HepG2 (cell line): Measurements from ENCODE around the gene ATP13A1. TPM values are rescaled to one million over a fixed set of nuclear protein-coding genes. Genes with fewer than 3 reads are reported as not detected.
"Not testable (repeated sequence)": the region's sequence is repeated elsewhere in the genome, so short reads cannot be mapped to it uniquely, and the experiment has no call there.

Source experiments
- ATAC-seq: fragments of 200-7000 bp; cut with Tn5 transposase; 3 replicates; pipeline ENCODE4 v1.9.1; 2020; ENCODE audit warnings: mild to moderate bottlenecking, moderate library complexity
- BruUV-seq: library from RNA; stranded (reverse); fragments of 400-500 nt; replicated peaks from 2 replicates; lab custom pipeline; 2021; lab: Mats Ljungman, UMichigan
- CTCF ChIA-PET: fragments of 300-600 bp; formaldehyde crosslinking; extraction: SDS; loops from one replicate; lab custom pipeline; 2021; ENCODE audit warnings: low total read pairs, inconsistent platforms, low intra/inter-chr PET ratio; lab: Yijun Ruan, JAX
- POLR2A ChIA-PET: fragments of 350-600 bp; sonication (Branson Sonifier 250); formaldehyde crosslinking; loops from one replicate; lab custom pipeline; 2020; ENCODE audit warnings: antibody characterized with exemption, inconsistent platforms; lab: Yijun Ruan, JAX
- DNase-seq: peaks from one replicate; pipeline ENCODE4 v3.0.0-alpha.2; 2015; ENCODE audit warnings: low spot score
- FAIRE-seq: peaks from 3 replicates; lab custom pipeline; 2011; peaks lifted over from hg19 to GRCh38; lab: Jason Lieb, UNC
- H2AFZ ChIP-seq: one replicate; pipeline ENCODE4 v1.6.1; 2011; ENCODE audit warnings: low read length, inconsistent platforms
- H3K27ac ChIP-seq: fragments of 300-600 bp; 3 replicates; pipeline ENCODE4 v1.8.0; 2011; ENCODE audit warnings: mixed run types, mild to moderate bottlenecking, mixed read lengths, low read length, inconsistent platforms; ENCODE audit not compliant: insufficient read depth; ENCODE audit errors: extremely low read length
- H3K27me3 ChIP-seq, 2 experiments: fragments of 200-600 bp in 1 of 2; 2 replicates in 1 of 2; 3 replicates in 1 of 2; pipeline versions ENCODE4 v1.6.0 to v1.8.0; 2011; ENCODE audit warnings: low read length in 2 of 2, mild to moderate bottlenecking in 2 of 2, moderate library complexity in 2 of 2, inconsistent platforms in 1 of 2; ENCODE audit not compliant: insufficient read depth in 2 of 2, control insufficient read depth in 1 of 2
- H3K36me3 ChIP-seq, 2 experiments: fragments of 200-600 bp in 1 of 2; replicated peaks in 1 of 2; 2 replicates in 1 of 2; 3 replicates in 1 of 2; pipeline versions ENCODE4 v1.5.1 to v1.8.0; 2011; ENCODE audit warnings: low read length in 2 of 2, inconsistent platforms in 1 of 2; ENCODE audit not compliant: insufficient read depth in 2 of 2, control insufficient read depth in 1 of 2
- H3K4me1 ChIP-seq: 2 replicates; pipeline ENCODE4 v1.5.1; 2012; ENCODE audit warnings: low read length, inconsistent platforms; ENCODE audit not compliant: insufficient read depth
- H3K4me2 ChIP-seq: 2 replicates; pipeline ENCODE4 v1.6.0; 2011; ENCODE audit warnings: low read depth, low read length, inconsistent platforms
- H3K4me3 ChIP-seq, 3 experiments: fragments of 200-600 bp in 1 of 3; sonication (generic), shearing (Covaris generic) in 1 of 3; replicated peaks in 1 of 3; 2 replicates each; pipeline ENCODE4 v1.5.1; 2011 to 2016; ENCODE audit warnings: low read length in 3 of 3, inconsistent platforms in 2 of 3, low read depth in 2 of 3, mild to moderate bottlenecking in 2 of 3, control low read depth in 1 of 3, mixed read lengths in 1 of 3; ENCODE audit not compliant: insufficient read depth in 1 of 3
- H3K79me2 ChIP-seq: one replicate; pipeline ENCODE4 v1.6.1; 2011; ENCODE audit warnings: low read length, inconsistent platforms; ENCODE audit not compliant: insufficient read depth
- H3K9ac ChIP-seq: 2 replicates; pipeline ENCODE4 v1.6.0; 2011; ENCODE audit warnings: mild to moderate bottlenecking, low read depth, low read length, inconsistent platforms; ENCODE audit not compliant: insufficient read depth
- H3K9me3 ChIP-seq: 2 replicates; pipeline ENCODE4 v1.5.1; 2012; ENCODE audit warnings: mild to moderate bottlenecking, low read length
- H4K20me1 ChIP-seq: 2 replicates; pipeline ENCODE4 v1.6.0; 2011; ENCODE audit warnings: inconsistent platforms, mild to moderate bottlenecking, low read length, moderate library complexity; ENCODE audit not compliant: insufficient read depth
- ARHGAP35 ChIP-seq: sonication (generic); formaldehyde crosslinking; IDR thresholded peaks from 2 replicates; pipeline ENCODE4 v1.9.0; 2022; ENCODE audit warnings: mild to moderate bottlenecking, inconsistent platforms, moderate library complexity, missing genetic modification reagents, borderline replicate concordance
- CERS6 ChIP-seq: sonication (generic); formaldehyde crosslinking; IDR thresholded peaks from 2 replicates; pipeline ENCODE4 v1.5.0; 2020; ENCODE audit warnings: missing genetic modification reagents
- DPF2 ChIP-seq: sonication (generic); formaldehyde crosslinking; IDR thresholded peaks from 2 replicates; pipeline ENCODE4 v1.4.0; 2020; ENCODE audit warnings: mild to moderate bottlenecking, low read depth, missing genetic modification reagents, borderline replicate concordance
- DR1 ChIP-seq: sonication (generic); formaldehyde crosslinking; IDR thresholded peaks from 2 replicates; pipeline ENCODE4 v1.8.0; 2021; ENCODE audit warnings: mild to moderate bottlenecking, missing genetic modification reagents, inconsistent platforms
- HHEX ChIP-seq: IDR thresholded peaks from 2 replicates; pipeline ENCODE4 v1.6.1; 2016; ENCODE audit warnings: control low read depth
- HIVEP1 ChIP-seq: sonication (generic); formaldehyde crosslinking; IDR thresholded peaks from 2 replicates; pipeline ENCODE4 v1.4.0; 2020; ENCODE audit warnings: mild to moderate bottlenecking, missing genetic modification reagents
- MYNN ChIP-seq: sonication (generic); formaldehyde crosslinking; IDR thresholded peaks from 2 replicates; pipeline ENCODE4 v1.4.0; 2020; ENCODE audit warnings: mild to moderate bottlenecking, low read depth, missing genetic modification reagents
- PCBP2 ChIP-seq: fragments of 200-400 bp; formaldehyde crosslinking; optimal IDR thresholded peaks from 2 replicates; pipeline ENCODE3; 2018; ENCODE audit warnings: low read length, low read depth; ENCODE audit not compliant: poor library complexity, severe bottlenecking
- ZNF326 ChIP-seq: sonication (generic); formaldehyde crosslinking; IDR thresholded peaks from 2 replicates; pipeline ENCODE4 v1.4.0; 2020; ENCODE audit warnings: missing genetic modification reagents, borderline replicate concordance
- ZNF468 ChIP-seq: sonication (generic); formaldehyde crosslinking; IDR thresholded peaks from 2 replicates; pipeline ENCODE4 v1.8.0; 2022; ENCODE audit warnings: mild to moderate bottlenecking, moderate library complexity, missing genetic modification reagents
- ZNF605 ChIP-seq: sonication (generic); formaldehyde crosslinking; IDR thresholded peaks from 2 replicates; pipeline ENCODE4 v1.8.0; 2022; ENCODE audit warnings: mild to moderate bottlenecking, missing genetic modification reagents
- WGBS: methylation state at CpG from one replicate; pipeline ENCODE4 v1.1.6; 2017; ENCODE audit warnings: low lambda C conversion rate; 5-methylcytosine and 5-hydroxymethylcytosine counted together
- in situ Hi-C: cut with HindIII; loops from 2 replicates; pipeline ENCODE4 v1.10.0; 2017; ENCODE audit warnings: low pct_unique_long_range_greater_than_20kb; ENCODE audit not compliant: extremely low pct_ligation_motif_present
- intact Hi-C: fragments of 100-400 bp; cut with micrococcal nuclease; formaldehyde crosslinking; loops from one replicate; pipeline ENCODE4 v1.10.0; 2022; ENCODE audit not compliant: unreplicated experiment
- polyA plus RNA-seq, 8 experiments: library from polyadenylated mRNA; depleted of rRNA in 3 of 8; stranded (reverse) in 7 of 8; unstranded in 1 of 8; fragments of >200 nt; fragmentation: Illumina TruSeq in 4 of 8; extraction: Trizol in 4 of 8; gene quantifications; 2 replicates each; pipeline versions ENCODE4 v1.2.1 to v1.2.3, GENCODE V29; 2011 to 2016; ENCODE audit warnings: low read depth in 4 of 8, missing spikeins in 1 of 8, mixed read lengths in 1 of 8; ENCODE audit not compliant: insufficient read depth in 1 of 8
- total RNA-seq, 5 experiments: library from RNA; depleted of rRNA; stranded (reverse); fragments of >200 nt; fragmentation: Illumina TruSeq; extraction: Trizol; gene quantifications; 2 replicates each; pipeline ENCODE4 v1.2.3, GENCODE V29; 2016; ENCODE audit warnings: low read depth in 1 of 5
- TF ChIP-seq, protein P1 (sequence below): sonication (generic); formaldehyde crosslinking; IDR thresholded peaks from 2 replicates; pipeline ENCODE4 v1.4.0; 2020; ENCODE audit warnings: missing genetic modification reagents, mild to moderate bottlenecking, borderline replicate concordance

The ATP13A1 gene
- total and polyA plus RNA-seq, 2 of the 13 experiments (the other 11 are each of a cell fraction or from before 2014, with no cell fraction given): 23.2 to 41.7 TPM

GRCh38 chr19:19600793-19601330 is 62.6 kb downstream of the ATP13A1 start:
- H3K4me1 ChIP-seq: peaks cover 22% of the 10 kb centered on the region
- no peak for ATAC-seq
- DNase-seq: no peak
- ChIA-PET POLR2A (no interaction called here), CTCF (no interaction called here)
- no peak overlapping the region for H2AFZ ChIP-seq
- no peak overlapping the region for H3K9ac ChIP-seq
- 21% methylated on average over 1 of the region's 1 CpG for WGBS
- no peak overlapping the region for H3K27ac ChIP-seq
- H3K9me3 ChIP-seq: no peaks in the 10 kb centered on the region
- no peak for FAIRE-seq
- no peaks in the 10 kb centered on the region for H3K27me3 ChIP-seq
- no peak for TF ChIP-seq ZNF326
- no peak for TF ChIP-seq HHEX (CRISPR knock-in tag)
- TF ChIP-seq PCBP2: no peak
- no peak for TF ChIP-seq DPF2
- TF ChIP-seq HIVEP1 (CRISPR knock-in tag): no peak
- TF ChIP-seq, protein P1, sequence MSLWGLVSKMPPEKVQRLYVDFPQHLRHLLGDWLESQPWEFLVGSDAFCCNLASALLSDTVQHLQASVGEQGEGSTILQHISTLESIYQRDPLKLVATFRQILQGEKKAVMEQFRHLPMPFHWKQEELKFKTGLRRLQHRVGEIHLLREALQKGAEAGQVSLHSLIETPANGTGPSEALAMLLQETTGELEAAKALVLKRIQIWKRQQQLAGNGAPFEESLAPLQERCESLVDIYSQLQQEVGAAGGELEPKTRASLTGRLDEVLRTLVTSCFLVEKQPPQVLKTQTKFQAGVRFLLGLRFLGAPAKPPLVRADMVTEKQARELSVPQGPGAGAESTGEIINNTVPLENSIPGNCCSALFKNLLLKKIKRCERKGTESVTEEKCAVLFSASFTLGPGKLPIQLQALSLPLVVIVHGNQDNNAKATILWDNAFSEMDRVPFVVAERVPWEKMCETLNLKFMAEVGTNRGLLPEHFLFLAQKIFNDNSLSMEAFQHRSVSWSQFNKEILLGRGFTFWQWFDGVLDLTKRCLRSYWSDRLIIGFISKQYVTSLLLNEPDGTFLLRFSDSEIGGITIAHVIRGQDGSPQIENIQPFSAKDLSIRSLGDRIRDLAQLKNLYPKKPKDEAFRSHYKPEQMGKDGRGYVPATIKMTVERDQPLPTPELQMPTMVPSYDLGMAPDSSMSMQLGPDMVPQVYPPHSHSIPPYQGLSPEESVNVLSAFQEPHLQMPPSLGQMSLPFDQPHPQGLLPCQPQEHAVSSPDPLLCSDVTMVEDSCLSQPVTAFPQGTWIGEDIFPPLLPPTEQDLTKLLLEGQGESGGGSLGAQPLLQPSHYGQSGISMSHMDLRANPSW (CRISPR knock-in tag): no peak
- TF ChIP-seq DR1 (CRISPR knock-in tag): no peak
- TF ChIP-seq ZNF605 (CRISPR knock-in tag): no peak
- TF ChIP-seq CERS6 (CRISPR knock-in tag): no peak
- TF ChIP-seq ARHGAP35: no peak
- no peak for TF ChIP-seq ZNF468 (CRISPR knock-in tag)
- TF ChIP-seq MYNN (CRISPR knock-in tag): no peak
- no peak overlapping the region for H3K4me3 ChIP-seq
- H3K36me3 ChIP-seq: no peaks in the 10 kb centered on the region
- no peak overlapping the region for H3K4me2 ChIP-seq
- intact Hi-C loops: no loop called here
- BruUV-seq: no TSS peak
- in situ Hi-C loops: no loop called here
- no peaks in the 10 kb centered on the region for H3K79me2 ChIP-seq
- no peaks in the 10 kb centered on the region for H4K20me1 ChIP-seq

DNA sequence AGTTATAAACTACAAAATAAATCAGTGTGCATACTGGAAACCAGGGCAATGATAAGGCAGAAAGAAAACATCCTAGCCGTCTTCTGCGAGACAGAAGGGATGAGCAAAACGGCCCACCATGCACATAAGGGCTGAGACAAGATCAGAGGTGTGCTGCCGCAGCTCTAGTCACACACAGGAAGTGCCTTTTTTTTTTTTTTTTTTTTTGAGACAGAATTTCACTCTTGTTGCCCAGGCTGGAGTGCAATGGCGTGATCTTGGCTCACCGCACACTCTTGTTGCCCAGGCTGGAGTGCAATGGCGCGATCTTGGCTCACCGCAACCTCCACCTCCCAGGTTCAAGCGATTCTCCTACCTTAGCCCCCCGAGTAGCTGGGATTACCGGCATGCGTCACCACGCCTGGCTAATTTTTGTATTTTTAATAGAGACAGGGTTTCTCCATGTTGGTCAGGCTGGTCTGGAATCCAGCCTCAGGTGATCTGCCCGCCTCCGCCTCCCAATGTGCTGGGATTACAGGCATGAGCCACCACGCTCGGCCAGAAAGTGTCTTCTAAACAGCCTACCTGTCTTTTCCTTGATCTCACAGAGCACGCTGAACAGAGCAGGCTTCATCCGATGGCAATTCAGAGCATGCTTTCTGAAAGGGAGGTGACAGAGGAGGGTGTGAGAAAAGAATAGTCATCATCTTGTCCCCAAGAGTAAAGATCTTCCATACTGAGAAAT is 64.6 kb downstream of the ATP13A1 start:
- H3K9me3 ChIP-seq, FAIRE-seq, CTCF ChIA-PET, H3K27ac ChIP-seq, BruUV-seq, H3K36me3 ChIP-seq, H2AFZ ChIP-seq, DNase-seq, in situ Hi-C loops, H3K79me2 ChIP-seq, POLR2A ChIA-PET, H3K27me3 ChIP-seq, H3K4me2 ChIP-seq, H3K4me3 ChIP-seq, ATAC-seq, intact Hi-C loops, H4K20me1 ChIP-seq, H3K9ac ChIP-seq: not testable (repeated sequence)
- peaks cover 22% of the 10 kb centered on the region for H3K4me1 ChIP-seq
- WGBS: 52% methylated on average over 20 of the region's 20 CpGs
